Activated CD4-positive, CD25-positive, alpha-beta regulatory T cell treated with anti-CD3 and anti-CD28 coated beads, Interleukin-2, amount 50 U/mL, for 16 hours (primary cell): ENCODE measurements around the gene BCKDHA.
"Not testable (repeated sequence)": the region's sequence is repeated elsewhere in the genome, so short reads cannot be mapped to it uniquely, and the experiment has no call there.

Experiments
- DNase-seq: peaks from one replicate; pipeline ENCODE4 v3.0.0-alpha.2; 2020; ENCODE audit warnings: low read depth, low spot score

BCKDHA gene

GRCh38 chr19:41403181-41403970, 5.8 kb downstream of the BCKDHA start:
- no peak for DNase-seq

- no peak for DNase-seq
These were observed 8.2 kb downstream of the BCKDHA start for GRCh38 chr19:41405776-41406175.

- DNase-seq: no peak
These were observed 9.7 kb downstream of the BCKDHA start for GRCh38 chr19:41407271-41407670.

GRCh38 chr19:41408256-41408655, 10.6 kb downstream of the BCKDHA start:
- DNase-seq: no peak

GRCh38 chr19:41408846-41409245, 11.2 kb downstream of the BCKDHA start:
- not testable (repeated sequence) for DNase-seq

GRCh38 chr19:41409288-41409687, 11.7 kb downstream of the BCKDHA start:
- no peak for DNase-seq

GRCh38 chr19:41410336-41411054, 12.9 kb downstream of the BCKDHA start:
- DNase-seq: no peak

- no peak for DNase-seq
These were observed 13.7 kb downstream of the BCKDHA start for GRCh38 chr19:41411100-41411967.

GRCh38 chr19:41411968-41412265, 14.3 kb downstream of the BCKDHA start:
- no peak for DNase-seq

- DNase-seq: no peak
These were observed 15.3 kb downstream of the BCKDHA start for GRCh38 chr19:41412953-41413352.

GRCh38 chr19:41413947-41414346, 16.3 kb downstream of the BCKDHA start:
- DNase-seq: no peak

- no peak for DNase-seq
These were observed 16.8 kb downstream of the BCKDHA start for GRCh38 chr19:41414461-41414860.

- DNase-seq: no peak
These were observed 17.5 kb downstream of the BCKDHA start for GRCh38 chr19:41415154-41415571.

- no peak for DNase-seq
These were observed 18.6 kb downstream of the BCKDHA start for GRCh38 chr19:41416194-41416674.

GRCh38 chr19:41420101-41420880, 22.7 kb downstream of the BCKDHA start:
- DNase-seq: no peak

GRCh38 chr19:41421314-41421713, 23.7 kb downstream of the BCKDHA start:
- DNase-seq: no peak

- no peak for DNase-seq
These were observed 24.4 kb downstream of the BCKDHA start for GRCh38 chr19:41421973-41422372.

- DNase-seq: no peak
These were observed 24.8 kb downstream of the BCKDHA start for GRCh38 chr19:41422456-41422855.

- DNase-seq: no peak
These were observed 25.3 kb downstream of the BCKDHA start for GRCh38 chr19:41422955-41423354.

GRCh38 chr19:41424335-41425173, 26.9 kb downstream of the BCKDHA start:
- DNase-seq: no peak
